K562 (cell line): Measurements from ENCODE around the gene FLOT2. TPM values are rescaled to one million over a fixed set of nuclear protein-coding genes. Genes with fewer than 3 reads are reported as not detected.

ENCODE experiments used
- CBX3 ChIP-seq, 2 experiments: IDR thresholded peaks; 1 replicate in 1 of 2; 2 replicates in 1 of 2; pipeline ENCODE4 v1.6.1; 2012; ENCODE audit warnings: inconsistent platforms in 2 of 2, low read length in 2 of 2, borderline replicate concordance in 1 of 2, control low read depth in 1 of 2
- DNMT1 ChIP-seq: fragments of 450-650 bp; IDR thresholded peaks from 2 replicates; pipeline ENCODE4 v1.6.1; 2016; ENCODE audit warnings: antibody characterized with exemption, mild to moderate bottlenecking
- ETV6 ChIP-seq, 3 experiments: fragments of 150-350 bp in 1 of 3; sonication (generic) in 1 of 3; formaldehyde crosslinking in 1 of 3; IDR thresholded peaks; 2 replicates each; pipeline versions ENCODE4 v1.6.1 to v1.8.0; 2014 to 2022; ENCODE audit warnings: borderline replicate concordance in 2 of 3, low read depth in 2 of 3, antibody characterized with exemption in 1 of 3, low read length in 1 of 3, mild to moderate bottlenecking in 1 of 3, missing genetic modification reagents in 1 of 3
- GABPB1 ChIP-seq: sonication (generic); formaldehyde crosslinking; IDR thresholded peaks from 2 replicates; pipeline ENCODE4 v1.8.0; 2022; ENCODE audit warnings: mild to moderate bottlenecking, missing genetic modification reagents
- HDAC8 ChIP-seq: fragments of 450-650 bp; IDR thresholded peaks from 2 replicates; pipeline ENCODE4 v1.6.1; 2016; ENCODE audit warnings: mild to moderate bottlenecking, missing genetic modification characterization, moderate library complexity, missing compliant biosample characterization
- HNRNPUL1 ChIP-seq: fragments of 200-400 bp; formaldehyde crosslinking; IDR thresholded peaks from 2 replicates; pipeline ENCODE4 v1.6.1; 2017; ENCODE audit warnings: low read length
- KDM1A ChIP-seq, 2 experiments: fragments of 450-650 bp; IDR thresholded peaks; 2 replicates each; pipeline ENCODE4 v1.6.1; 2016; ENCODE audit warnings: mild to moderate bottlenecking in 2 of 2
- MEIS2 ChIP-seq: fragments of 450-650 bp; IDR thresholded peaks from 2 replicates; pipeline ENCODE4 v1.6.1; 2014; ENCODE audit warnings: mild to moderate bottlenecking; ENCODE audit not compliant: partially characterized antibody
- PPARD ChIP-seq: fragments of 250-450 bp; sonication (Bioruptor Pico); IDR thresholded peaks from 2 replicates; pipeline ENCODE4 v1.8.0; 2022; ENCODE audit warnings: inconsistent platforms, mild to moderate bottlenecking, moderate library complexity
- PTRF ChIP-seq: fragments of 450-650 bp; IDR thresholded peaks from 2 replicates; pipeline ENCODE4 v1.6.1; 2016; ENCODE audit warnings: mild to moderate bottlenecking, missing genetic modification characterization, missing compliant biosample characterization
- PYGO2 ChIP-seq: fragments of 450-650 bp; IDR thresholded peaks from 2 replicates; pipeline ENCODE4 v1.6.1; 2016; ENCODE audit warnings: mild to moderate bottlenecking, missing genetic modification characterization, moderate library complexity, missing compliant biosample characterization
- REST ChIP-seq, 2 experiments: fragments of 450-650 bp; formaldehyde crosslinking in 1 of 2; IDR thresholded peaks; 2 replicates each; pipeline versions ENCODE4 v1.4.0 to v1.6.1; 2014 to 2020; ENCODE audit warnings: mild to moderate bottlenecking in 2 of 2, borderline replicate concordance in 1 of 2, low read depth in 1 of 2
- RFX1 ChIP-seq: fragments of 450-650 bp; IDR thresholded peaks from 2 replicates; pipeline ENCODE4 v1.6.1; 2016; ENCODE audit warnings: mild to moderate bottlenecking, moderate library complexity
- SETDB1 ChIP-seq: IDR thresholded peaks from one replicate; pipeline ENCODE4 v1.6.1; 2012; ENCODE audit warnings: low read length, control low read depth, inconsistent platforms
- SOX6 ChIP-seq: fragments of 450-650 bp; IDR thresholded peaks from 2 replicates; pipeline ENCODE4 v1.6.1; 2014; ENCODE audit warnings: mild to moderate bottlenecking
- TAF1 ChIP-seq: IDR thresholded peaks from 2 replicates; pipeline ENCODE4 v1.6.1; 2011; ENCODE audit warnings: mild to moderate bottlenecking, low read length, moderate library complexity; ENCODE audit not compliant: insufficient read depth, control insufficient read depth, severe bottlenecking; ENCODE audit errors: extremely low read depth
- TBL1XR1 ChIP-seq, 2 experiments: IDR thresholded peaks; 2 replicates each; pipeline ENCODE4 v1.6.1; 2012; ENCODE audit warnings: improper control_type of control experiment in 2 of 2, low read length in 2 of 2, mild to moderate bottlenecking in 1 of 2
- TEAD2 ChIP-seq: fragments of 450-650 bp; IDR thresholded peaks from 2 replicates; pipeline ENCODE4 v1.6.1; 2016; ENCODE audit warnings: missing genetic modification characterization, control low read depth, missing compliant biosample characterization
- TEAD4 ChIP-seq, 2 experiments: sonication (generic) in 1 of 2; formaldehyde crosslinking in 1 of 2; IDR thresholded peaks; 2 replicates each; pipeline versions ENCODE4 v1.6.1 to v1.8.0; 2012 to 2022; ENCODE audit warnings: borderline replicate concordance in 1 of 2, inconsistent platforms in 1 of 2, low read length in 1 of 2, mild to moderate bottlenecking in 1 of 2, missing genetic modification reagents in 1 of 2
- ZBED1 ChIP-seq: IDR thresholded peaks from 2 replicates; pipeline ENCODE4 v1.6.1; 2014
- polyA plus RNA-seq, 8 experiments: library from polyadenylated mRNA; depleted of rRNA in 4 of 8; stranded (reverse) in 5 of 8; unstranded in 3 of 8; fragments of >200 nt; fragmentation: Nextera tagmentation in 2 of 8; fragmentation: Illumina TruSeq in 1 of 8; extraction: Ambion mirVana in 2 of 8; extraction: Trizol in 1 of 8; gene quantifications; 2 replicates each; pipeline versions ENCODE4 v1.2.1 to v1.2.3, GENCODE V29; 2011 to 2014; ENCODE audit warnings: inconsistent platforms in 1 of 8, missing spikeins in 1 of 8
- total RNA-seq, 7 experiments: library from RNA; depleted of rRNA in 6 of 7; stranded (reverse); fragments of >200 nt in 6 of 7; fragmentation: Illumina TruSeq in 2 of 7; extraction: Trizol in 2 of 7; gene quantifications; 2 replicates each; pipeline versions ENCODE4 v1.2.1 to v1.2.3, GENCODE V29; 2011 to 2021; ENCODE audit warnings: low replicate concordance in 1 of 7

The FLOT2 gene
- total and polyA plus RNA-seq, 9 of the 15 experiments (the other 6 are each of a cell fraction or from before 2014, with no cell fraction given) = 17.5 to 138 (median 41.7) TPM

DNA sequence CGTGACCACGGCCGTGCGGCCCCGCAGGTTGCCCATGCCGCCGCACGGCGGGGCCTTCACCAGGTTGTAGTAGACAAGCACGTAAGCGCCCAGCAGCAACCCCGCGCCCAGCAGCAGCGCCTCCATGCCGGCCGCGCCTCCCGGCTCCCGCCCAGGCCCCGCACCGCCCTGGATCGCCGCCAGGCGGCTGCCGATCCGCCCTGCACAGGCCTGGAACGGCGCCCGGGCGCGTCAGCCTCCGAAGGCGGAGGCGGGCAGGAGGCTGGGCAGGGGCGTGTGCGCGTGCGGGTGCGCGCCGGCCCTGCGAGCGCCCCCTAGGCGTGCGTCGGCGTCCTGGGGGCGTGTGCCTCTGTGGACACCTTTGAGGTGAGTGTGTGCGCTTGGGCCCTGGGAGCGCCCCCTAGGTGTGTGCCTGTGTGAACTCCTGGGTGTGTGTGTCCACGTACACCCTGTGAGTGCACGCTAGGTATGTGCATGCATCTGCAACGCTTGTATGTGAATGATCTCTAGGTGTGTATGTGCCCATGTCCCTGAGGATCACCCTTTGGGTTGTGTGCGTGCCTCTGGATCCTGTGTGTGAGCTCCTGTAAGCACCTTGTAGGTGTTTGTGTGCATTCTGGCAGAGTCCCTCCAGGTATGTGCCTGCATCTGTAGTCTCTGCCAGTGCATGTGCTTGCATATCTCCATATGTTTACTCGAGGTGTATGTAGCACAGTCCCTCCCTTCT is 5.4 kb upstream of the FLOT2 start, which contains the start of gene DHRS13 (continued):
- peak; percentile 91 for TF ChIP-seq REST (IDR thresholded peaks at IDR 0.05; ENCODE audit: borderline replicate concordance)
- TF ChIP-seq REST (CRISPR knock-in tag; IDR thresholded peaks at IDR 0.05; ENCODE audit: low read depth) = peak; percentile 86
- peak; percentile 76 for TF ChIP-seq TAF1
- TF ChIP-seq GABPB1 (CRISPR knock-in tag) = peak; percentile 74
- TF ChIP-seq SOX6 = peak; percentile 88
- TF ChIP-seq SETDB1 = no peak
- no peak for TF ChIP-seq TEAD2 (tag)
- TF ChIP-seq RFX1 = no peak
- TF ChIP-seq TEAD4 (IDR thresholded peaks at IDR 0.05; ENCODE audit: low read length) = peak; percentile 57
- TF ChIP-seq TEAD4 (CRISPR knock-in tag; IDR thresholded peaks at IDR 0.05; ENCODE audit: borderline replicate concordance) = no peak
- no peak for TF ChIP-seq DNMT1
- TF ChIP-seq ETV6 (IDR thresholded peaks at IDR 0.05; ENCODE audit: borderline replicate concordance in 1 of 2, low read depth in 2 of 2, low read length in 1 of 2) = no peak
- no peak for TF ChIP-seq ETV6 (CRISPR knock-in tag; IDR thresholded peaks at IDR 0.05; ENCODE audit: borderline replicate concordance)
- peak in 1 of 2 experiments; percentile 86; a peak in 1 of 3 replicates for TF ChIP-seq CBX3 (IDR thresholded peaks at IDR 0.05; ENCODE audit: borderline replicate concordance in 1 of 2, low read length in 2 of 2)
- TF ChIP-seq ZBED1 = peak; percentile 33; the same call in 1 of the 2 replicates
- peak; percentile 69; the same call in 1 of the 2 replicates for TF ChIP-seq HDAC8 (tag)
- peak in 1 of 2 experiments; percentile 99; a peak in 2 of 4 replicates for TF ChIP-seq KDM1A (IDR thresholded peaks at IDR 0.05)
- TF ChIP-seq MEIS2 = peak; percentile 85
- TF ChIP-seq PTRF = no peak
- 0 out of 2 replicates have a peak, but pooled peaks have one; percentile 53 for TF ChIP-seq HNRNPUL1
- no peak for TF ChIP-seq PYGO2 (tag)
- no peak for TF ChIP-seq PPARD (CRISPR knock-in tag)
- TF ChIP-seq TBL1XR1 (IDR thresholded peaks at IDR 0.05; ENCODE audit: low read length in 2 of 2) = peak; percentile 66 to 82; a peak in 3 of 4 replicates
